Neural cell (in vitro differentiated cells): ENCODE results near the gene RHBDF2.

Experiments used
- POLR2AphosphoS5 ChIP-seq: IDR thresholded peaks from 2 replicates; pipeline ENCODE4 v1.6.1; 2012
- SMC3 ChIP-seq: fragments of 450-650 bp; conservative IDR thresholded peaks from 2 replicates; pipeline ENCODE4 v1.6.1; 2014; ENCODE audit warnings: antibody characterized with exemption, mild to moderate bottlenecking, moderate library complexity; ENCODE audit not compliant: poor library complexity
- TF ChIP-seq, protein P1 (sequence below): fragments of 450-650 bp; IDR thresholded peaks from 2 replicates; pipeline ENCODE4 v1.5.1; 2014; ENCODE audit warnings: antibody characterized with exemption, mild to moderate bottlenecking, moderate library complexity; ENCODE audit not compliant: poor library complexity, severe bottlenecking
- TF ChIP-seq, protein P2 (sequence below): IDR thresholded peaks from 2 replicates; pipeline ENCODE4 v1.6.1; 2012; ENCODE audit warnings: borderline replicate concordance

- TF ChIP-seq, protein P1, sequence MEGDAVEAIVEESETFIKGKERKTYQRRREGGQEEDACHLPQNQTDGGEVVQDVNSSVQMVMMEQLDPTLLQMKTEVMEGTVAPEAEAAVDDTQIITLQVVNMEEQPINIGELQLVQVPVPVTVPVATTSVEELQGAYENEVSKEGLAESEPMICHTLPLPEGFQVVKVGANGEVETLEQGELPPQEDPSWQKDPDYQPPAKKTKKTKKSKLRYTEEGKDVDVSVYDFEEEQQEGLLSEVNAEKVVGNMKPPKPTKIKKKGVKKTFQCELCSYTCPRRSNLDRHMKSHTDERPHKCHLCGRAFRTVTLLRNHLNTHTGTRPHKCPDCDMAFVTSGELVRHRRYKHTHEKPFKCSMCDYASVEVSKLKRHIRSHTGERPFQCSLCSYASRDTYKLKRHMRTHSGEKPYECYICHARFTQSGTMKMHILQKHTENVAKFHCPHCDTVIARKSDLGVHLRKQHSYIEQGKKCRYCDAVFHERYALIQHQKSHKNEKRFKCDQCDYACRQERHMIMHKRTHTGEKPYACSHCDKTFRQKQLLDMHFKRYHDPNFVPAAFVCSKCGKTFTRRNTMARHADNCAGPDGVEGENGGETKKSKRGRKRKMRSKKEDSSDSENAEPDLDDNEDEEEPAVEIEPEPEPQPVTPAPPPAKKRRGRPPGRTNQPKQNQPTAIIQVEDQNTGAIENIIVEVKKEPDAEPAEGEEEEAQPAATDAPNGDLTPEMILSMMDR = no peak
- TF ChIP-seq SMC3 (no peak), POLR2AphosphoS5 (no peak)
- TF ChIP-seq, protein P2, sequence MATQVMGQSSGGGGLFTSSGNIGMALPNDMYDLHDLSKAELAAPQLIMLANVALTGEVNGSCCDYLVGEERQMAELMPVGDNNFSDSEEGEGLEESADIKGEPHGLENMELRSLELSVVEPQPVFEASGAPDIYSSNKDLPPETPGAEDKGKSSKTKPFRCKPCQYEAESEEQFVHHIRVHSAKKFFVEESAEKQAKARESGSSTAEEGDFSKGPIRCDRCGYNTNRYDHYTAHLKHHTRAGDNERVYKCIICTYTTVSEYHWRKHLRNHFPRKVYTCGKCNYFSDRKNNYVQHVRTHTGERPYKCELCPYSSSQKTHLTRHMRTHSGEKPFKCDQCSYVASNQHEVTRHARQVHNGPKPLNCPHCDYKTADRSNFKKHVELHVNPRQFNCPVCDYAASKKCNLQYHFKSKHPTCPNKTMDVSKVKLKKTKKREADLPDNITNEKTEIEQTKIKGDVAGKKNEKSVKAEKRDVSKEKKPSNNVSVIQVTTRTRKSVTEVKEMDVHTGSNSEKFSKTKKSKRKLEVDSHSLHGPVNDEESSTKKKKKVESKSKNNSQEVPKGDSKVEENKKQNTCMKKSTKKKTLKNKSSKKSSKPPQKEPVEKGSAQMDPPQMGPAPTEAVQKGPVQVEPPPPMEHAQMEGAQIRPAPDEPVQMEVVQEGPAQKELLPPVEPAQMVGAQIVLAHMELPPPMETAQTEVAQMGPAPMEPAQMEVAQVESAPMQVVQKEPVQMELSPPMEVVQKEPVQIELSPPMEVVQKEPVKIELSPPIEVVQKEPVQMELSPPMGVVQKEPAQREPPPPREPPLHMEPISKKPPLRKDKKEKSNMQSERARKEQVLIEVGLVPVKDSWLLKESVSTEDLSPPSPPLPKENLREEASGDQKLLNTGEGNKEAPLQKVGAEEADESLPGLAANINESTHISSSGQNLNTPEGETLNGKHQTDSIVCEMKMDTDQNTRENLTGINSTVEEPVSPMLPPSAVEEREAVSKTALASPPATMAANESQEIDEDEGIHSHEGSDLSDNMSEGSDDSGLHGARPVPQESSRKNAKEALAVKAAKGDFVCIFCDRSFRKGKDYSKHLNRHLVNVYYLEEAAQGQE = no peak
Measured at GRCh38 chr17:76478730-76479514, 22.3 kb downstream of the RHBDF2 start.
